Right ventricle myocardium superior (tissue), 1 donor: Measurements from ENCODE around the gene LTBP2. TPM values are rescaled to one million over a fixed set of nuclear protein-coding genes. Genes with fewer than 3 reads are reported as not detected.
"Not testable (repeated sequence)": the region's sequence is repeated elsewhere in the genome, so short reads cannot be mapped to it uniquely, and the experiment has no call there.

Experiments used
- ATAC-seq: fragments of 200-7000 bp; cut with Tn5 transposase; one replicate; pipeline ENCODE4 v1.9.1; 2020; ENCODE audit warnings: mild to moderate bottlenecking; ENCODE audit not compliant: poor library complexity
- DNase-seq: peaks from one replicate; pipeline ENCODE4 v3.0.0-alpha.2; 2020
- intact Hi-C: fragments of 100-400 bp; cut with DNase I; formaldehyde crosslinking; loops from one replicate; pipeline ENCODE4 v1.11.2; 2022
- total RNA-seq: library from RNA; stranded (reverse); fragmentation: NEBNext Ultra II Directional; extraction: Animal tissue kit (Norgen Biotek cat#: 25700); gene quantifications from one replicate; pipeline ENCODE4 v1.2.1, GENCODE V29; 2021
- donor health status: DM: no; HTN: yes; CAD: no; lungs with severe emphysema.

Gene LTBP2
- total RNA-seq, 1 donor from 2014 or later, result 11.9 TPM

DNA sequence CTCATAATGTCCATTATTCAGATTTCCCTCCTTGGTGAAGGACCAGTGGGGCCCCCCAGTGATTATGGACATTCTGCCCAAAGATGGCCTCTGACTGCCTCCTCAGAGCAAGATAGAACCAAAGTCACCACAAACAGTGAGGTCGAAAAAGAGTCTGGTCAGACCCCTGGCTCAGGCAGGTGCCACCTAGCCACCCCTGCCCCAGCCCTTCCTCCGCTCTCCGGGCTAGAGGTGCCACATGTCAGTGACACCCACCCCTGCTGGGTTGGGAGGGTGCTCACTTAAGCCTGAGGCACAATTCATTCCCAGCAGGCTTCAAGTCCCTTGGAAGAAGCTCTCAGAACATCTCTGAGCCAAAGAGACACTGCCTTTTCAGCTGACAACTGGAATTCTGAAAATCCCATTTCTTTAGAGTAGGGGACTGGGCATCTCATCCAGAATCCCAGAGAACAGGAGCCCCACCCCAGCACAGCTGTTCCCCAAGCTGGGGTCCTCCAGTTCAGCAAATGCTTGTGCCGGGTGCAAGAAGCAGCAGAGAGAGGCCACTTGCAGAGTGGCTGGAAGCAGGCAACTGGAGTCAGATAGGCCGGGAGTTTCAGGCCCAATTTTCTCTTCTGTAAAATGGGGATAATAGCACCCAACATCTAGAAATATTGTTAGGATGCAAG lies 68.1 kb downstream of the LTBP2 start:
- ATAC-seq (no peak), DNase-seq (no peak)
- intact Hi-C loops, result no loop called here

DNA sequence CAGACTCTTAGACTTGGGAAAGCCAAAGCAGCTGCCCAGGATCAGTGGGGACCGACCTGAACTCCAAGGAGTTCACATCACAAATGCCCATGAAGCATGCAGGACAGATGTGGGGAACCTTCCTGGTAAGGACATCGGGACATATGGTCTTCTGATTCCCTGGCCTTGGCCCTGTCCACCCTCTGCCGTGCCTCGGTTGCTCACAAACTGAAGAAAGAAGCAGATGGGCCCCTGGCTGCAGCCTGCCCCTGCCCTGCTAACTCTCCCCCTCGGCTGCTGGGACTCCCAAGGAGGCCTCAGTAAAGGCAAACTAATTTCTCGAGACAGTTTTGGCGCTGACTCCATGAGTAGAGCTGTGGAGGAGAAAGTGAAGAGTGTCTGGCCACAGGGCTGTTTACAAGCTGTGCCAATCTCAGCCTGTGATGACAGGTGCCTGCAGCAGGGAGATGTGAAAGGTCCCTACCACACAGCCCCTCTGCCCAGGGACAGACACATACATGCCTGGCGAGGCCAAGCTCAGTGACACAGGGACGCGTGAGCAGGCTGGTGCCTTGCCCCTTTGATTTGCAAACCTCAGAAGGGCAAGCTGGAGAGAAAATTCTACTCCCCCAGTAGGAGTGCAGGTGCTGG lies 69.9 kb downstream of the LTBP2 start:
- no peak for DNase-seq
- peak; percentile 61 for ATAC-seq
- intact Hi-C loops, result no loop called here

DNA sequence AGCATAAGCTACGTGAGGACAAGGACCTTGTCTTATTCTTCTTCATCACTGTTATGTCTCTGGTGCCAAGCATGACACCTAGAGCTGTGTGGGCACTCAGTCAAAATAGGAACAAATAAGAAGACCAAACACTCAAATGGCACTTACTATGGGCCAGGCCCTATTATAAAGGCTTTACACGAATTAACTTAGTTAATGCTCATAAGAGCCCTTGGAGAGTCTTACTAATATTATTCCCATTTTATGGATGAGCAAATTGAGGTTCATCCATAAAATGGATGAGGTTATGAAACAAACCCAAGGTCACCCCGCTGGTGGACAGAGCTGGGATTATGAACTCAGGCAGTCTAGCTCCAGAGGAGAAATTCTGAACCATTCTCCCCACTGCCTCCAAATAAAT lies 70.8 kb downstream of the LTBP2 start:
- ATAC-seq (no peak), DNase-seq (no peak)
- intact Hi-C loops, result no loop called here

DNA sequence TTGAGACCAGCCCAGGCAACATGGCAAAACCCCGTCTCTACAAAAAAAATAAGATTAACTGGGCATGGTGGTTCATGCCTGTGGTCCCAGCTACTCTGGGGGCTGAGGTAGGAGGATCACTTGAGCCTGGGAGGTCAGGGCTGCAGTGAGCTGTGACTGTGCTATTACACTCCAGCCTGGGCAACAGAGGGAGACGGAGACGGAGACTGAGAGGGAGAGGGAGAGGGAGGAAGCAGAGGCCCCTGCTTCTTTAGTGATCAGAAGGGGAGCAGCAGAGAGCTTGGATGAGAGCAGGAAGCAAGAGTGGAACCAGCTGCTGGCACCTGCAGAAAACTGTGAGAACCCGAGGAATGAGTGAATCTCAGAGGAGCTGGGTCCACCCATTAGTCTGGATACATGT lies 72.5 kb downstream of the LTBP2 start:
- ATAC-seq (no peak), DNase-seq (peak; percentile 18)

DNA sequence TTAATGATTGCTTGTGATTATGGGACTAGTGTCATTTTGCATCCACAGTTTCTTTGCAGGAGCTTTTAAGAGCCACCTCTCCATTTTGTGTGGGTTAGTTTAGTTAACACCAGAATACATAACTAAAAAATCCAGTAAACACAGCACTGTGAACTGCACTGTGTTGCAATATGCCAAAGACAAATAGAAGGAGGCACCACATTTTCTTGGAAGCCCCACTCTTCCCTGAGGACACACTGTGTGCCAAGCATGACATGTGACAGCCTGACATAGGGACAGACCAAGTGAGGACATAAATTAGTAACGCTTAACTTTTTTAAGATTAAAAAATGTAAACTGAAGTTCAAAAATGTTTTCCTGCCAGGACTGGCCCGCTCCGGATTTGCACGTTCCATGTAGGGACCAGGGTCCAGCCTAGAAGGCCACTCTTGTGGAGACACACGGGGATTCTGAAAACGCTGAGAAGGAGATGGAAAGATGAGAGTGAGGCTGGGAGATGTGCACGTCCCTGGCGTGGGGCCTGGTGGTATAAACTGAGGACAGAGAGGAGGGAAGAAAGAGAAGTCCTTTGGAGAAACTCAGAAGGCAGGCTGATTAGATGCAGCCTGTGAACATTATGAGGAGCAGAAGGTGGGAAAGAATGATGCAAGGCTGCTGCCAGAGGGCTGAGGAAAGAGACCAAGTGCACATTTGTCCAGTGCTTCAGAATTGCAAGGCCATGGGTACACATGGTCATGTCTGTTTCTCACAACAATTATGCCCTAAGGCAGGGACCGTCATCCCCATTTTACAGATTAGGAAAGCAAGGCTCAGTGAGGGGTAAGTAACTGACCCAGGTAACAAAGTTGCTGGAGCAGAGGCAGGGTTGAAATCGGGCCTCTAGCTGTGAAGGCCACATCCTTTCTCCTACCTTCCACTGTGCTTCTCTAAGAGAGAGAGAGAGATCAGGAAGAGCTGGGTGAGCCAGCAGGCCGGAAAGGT lies 73.3 kb downstream of the LTBP2 start:
- no peak for ATAC-seq
- intact Hi-C loops, result no loop called here
- DNase-seq, result peak; percentile 36

More for the DNA sequence above, 72.5 kb downstream of the LTBP2 start:
- intact Hi-C loops, result no loop called here

DNA sequence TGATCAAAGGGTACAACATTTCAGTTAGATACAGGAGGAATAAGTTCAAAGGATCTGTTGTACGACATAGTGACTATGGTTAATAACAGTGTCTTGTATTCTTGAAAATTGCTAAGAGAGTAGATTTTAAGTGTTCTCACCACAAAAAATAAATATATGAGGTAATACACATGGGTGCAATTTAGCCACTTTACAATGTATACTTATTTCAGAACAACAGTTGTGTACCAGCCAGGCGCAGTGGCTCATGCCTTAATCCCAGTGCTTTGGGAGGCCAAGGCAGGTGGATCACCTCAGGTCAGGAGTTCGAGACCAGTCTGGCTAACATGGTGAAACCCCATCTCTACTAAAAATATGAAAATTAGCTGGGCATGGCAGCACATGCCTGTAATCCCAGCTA lies 75.7 kb downstream of the LTBP2 start:
- intact Hi-C loops, ATAC-seq: not testable (repeated sequence)
- peak; percentile 6 for DNase-seq

DNA sequence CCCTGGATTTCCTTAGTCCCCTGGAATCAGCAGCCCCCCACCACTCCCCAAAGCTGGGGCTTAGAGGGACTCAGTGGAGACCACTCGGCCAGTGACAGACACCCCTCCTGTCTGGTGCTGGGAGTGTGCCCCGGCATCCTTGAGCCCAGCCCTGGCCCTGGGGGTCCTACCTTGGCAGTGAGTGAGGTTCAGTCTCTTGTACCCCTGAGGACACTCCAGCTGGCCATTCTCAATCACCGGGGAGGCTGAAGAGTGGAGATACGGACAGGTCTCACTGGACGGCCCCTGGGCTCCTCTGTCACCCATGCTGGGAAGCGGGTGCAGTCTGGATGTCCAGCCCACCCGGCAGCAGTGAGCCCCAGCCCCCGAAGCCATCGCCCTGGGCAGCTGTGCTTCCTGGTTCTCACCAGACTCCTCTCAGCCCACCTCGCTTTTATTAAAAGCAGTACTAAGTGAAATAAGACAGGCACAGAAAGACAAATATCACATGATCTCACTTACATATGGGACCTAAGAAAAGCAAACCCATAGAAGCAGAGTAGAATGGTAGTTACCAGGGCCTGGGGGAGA lies 76.2 kb downstream of the LTBP2 start:
- intact Hi-C loops, result no loop called here
- ATAC-seq, result no peak
- peak; percentile 28 for DNase-seq

DNA sequence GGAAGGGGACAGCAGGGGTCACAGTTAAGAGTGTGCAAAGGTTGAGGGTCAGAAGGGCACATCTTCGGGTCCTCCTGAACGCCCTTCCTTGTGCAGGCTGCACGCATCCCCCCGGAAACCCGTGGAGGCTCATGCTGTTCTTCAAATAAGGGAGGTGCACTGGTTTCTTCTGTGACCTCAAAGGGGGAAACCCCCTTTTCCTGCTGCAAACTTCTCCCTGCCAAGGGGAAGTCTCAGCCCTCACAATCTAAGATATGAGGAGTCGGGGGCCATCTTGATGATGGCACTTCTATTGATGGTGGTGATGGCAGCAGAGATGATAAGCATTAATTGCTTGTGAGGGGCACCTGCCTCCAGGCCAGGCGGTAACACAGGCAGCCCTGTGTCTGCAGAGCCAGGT lies 78.5 kb downstream of the LTBP2 start:
- intact Hi-C loops, result no loop called here
- DNase-seq (peak; percentile 6), ATAC-seq (no peak)

DNA sequence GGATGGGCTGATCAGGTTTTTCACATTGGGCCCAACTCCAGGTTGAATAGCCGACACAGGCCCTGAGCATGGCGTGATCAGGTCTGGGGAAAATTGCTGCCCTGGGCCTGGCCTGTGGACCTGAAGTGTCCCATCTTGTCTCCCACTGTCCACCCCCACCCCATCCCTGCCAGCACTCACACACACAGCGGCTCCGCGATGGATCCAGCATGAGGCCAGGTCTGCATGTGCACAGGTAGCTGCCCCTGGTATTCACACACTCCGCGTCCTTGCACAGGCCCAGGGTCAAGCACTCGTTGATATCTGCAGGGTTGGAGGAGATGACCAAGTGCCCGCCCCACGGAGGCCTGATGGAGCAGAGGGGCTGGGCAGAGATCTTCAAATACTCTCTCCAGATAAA lies 79.8 kb downstream of the LTBP2 start:
- DNase-seq, result peak; percentile 13
- intact Hi-C loops, result no loop called here
- ATAC-seq, result no peak

DNA sequence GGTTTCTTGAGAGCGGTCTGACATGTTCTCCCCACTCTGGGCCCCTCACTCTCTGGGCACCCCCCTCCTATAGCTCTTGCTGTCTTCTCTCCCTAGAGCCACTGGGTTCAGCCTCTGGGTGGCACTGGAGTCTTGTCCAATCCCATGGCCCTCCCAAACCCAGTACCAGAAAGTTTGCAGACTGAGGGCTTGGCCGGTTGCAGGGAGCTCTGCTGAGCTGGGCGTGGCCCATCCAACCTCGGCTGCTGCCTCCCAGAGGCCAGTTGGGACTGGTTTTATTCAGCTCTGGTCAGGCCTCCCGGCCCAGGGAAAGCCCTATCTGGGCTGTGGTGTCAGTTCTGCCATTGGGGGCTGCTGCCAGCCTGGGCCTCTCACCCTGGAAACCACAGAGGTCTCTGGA lies 80.6 kb downstream of the LTBP2 start:
- DNase-seq (peak; percentile 55), ATAC-seq (peak; percentile 72)
- intact Hi-C loops, result no loop called here

DNA sequence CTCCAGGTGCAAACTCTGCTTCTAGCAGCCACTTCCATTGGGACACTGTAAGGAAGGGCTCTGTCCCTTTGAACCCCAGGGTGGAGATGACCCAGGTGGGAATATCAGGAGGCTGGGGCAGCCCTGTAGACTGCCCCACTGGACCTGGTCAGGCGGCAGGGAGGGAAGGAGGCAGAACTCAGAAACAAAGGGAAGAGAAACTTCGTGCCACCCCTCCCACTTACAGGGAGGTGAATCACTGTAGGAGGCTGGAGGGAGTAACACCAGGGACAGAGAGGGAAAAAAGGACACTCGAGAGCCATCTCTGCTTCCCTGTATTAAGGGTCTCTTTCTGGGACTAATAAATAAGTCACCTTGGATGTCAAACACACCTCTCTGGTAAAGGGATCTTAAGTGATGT lies 81.0 kb downstream of the LTBP2 start:
- ATAC-seq, result no peak
- intact Hi-C loops, result no loop called here
- DNase-seq, result no peak

DNA sequence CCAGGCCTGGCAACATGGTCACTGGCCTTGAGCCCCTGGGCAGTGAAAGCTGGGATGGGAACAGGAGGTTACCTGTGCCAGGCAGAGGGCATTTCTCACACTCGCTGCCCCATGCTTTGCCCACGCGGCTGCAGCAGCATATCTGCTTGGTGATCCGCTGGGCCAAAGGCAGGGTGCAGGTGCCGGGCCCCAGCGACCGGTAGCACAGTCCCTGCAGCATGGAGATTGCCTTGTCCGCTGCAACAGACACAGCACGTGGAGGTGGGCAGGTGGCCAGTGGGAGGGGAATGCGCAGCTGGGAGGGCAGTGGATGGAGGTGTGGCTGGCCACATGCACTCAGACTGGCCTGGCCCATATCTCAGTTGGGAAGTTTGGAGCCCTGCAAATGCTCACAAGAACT lies 83.2 kb downstream of the LTBP2 start:
- ATAC-seq (no peak), DNase-seq (peak; percentile 3)
- intact Hi-C loops, result no loop called here

DNA sequence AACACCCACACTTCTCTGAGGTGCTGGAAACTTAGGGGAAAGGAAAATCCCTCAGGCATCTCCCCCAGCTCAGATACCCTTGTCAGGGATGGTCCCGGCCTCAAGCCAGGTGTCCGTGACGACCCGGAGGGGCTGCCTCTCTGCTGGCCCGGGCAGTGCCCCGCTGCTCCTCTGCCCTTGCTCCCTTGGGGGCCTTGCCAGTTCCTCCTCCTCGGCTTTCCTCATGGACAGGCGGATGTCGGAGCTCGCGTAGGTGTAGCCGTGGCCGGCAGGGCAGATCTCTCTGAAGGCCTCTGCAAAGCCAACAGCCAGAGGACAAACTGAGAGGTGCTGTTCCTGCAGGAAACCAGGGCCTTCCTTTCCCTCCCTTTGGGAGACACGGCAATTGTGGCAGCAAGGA lies 83.6 kb downstream of the LTBP2 start:
- DNase-seq, result peak; percentile 36
- intact Hi-C loops, result no loop called here
- no peak for ATAC-seq

DNA sequence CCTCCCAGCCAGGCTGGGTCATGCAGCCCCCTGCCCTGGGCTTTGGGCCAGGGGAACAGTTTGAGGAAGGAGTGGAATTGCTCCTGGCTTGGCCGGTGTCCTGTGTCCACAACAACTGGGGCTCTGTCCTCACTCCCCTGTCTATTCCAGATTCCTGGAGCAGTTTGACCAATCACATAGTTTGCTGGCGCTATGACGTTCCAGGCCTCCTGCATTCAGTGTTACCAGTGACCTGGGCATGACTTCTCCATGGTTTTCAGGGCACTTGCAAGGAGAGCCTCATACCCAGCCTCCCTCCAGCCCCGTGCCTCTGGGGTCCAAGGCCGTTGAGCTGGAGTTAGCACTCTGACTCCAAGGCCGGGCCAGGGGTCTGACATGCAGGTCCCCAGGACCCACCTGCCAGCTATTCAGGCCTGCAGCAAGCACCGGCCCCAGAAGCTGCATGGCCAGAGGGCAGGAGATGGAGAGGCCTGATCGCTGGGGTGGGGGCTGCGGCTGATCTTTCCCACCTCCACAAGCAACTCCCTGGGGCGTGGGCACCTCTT lies 84.2 kb downstream of the LTBP2 start:
- DNase-seq (peak; percentile 21), ATAC-seq (no peak)
- intact Hi-C loops, result no loop called here

DNA sequence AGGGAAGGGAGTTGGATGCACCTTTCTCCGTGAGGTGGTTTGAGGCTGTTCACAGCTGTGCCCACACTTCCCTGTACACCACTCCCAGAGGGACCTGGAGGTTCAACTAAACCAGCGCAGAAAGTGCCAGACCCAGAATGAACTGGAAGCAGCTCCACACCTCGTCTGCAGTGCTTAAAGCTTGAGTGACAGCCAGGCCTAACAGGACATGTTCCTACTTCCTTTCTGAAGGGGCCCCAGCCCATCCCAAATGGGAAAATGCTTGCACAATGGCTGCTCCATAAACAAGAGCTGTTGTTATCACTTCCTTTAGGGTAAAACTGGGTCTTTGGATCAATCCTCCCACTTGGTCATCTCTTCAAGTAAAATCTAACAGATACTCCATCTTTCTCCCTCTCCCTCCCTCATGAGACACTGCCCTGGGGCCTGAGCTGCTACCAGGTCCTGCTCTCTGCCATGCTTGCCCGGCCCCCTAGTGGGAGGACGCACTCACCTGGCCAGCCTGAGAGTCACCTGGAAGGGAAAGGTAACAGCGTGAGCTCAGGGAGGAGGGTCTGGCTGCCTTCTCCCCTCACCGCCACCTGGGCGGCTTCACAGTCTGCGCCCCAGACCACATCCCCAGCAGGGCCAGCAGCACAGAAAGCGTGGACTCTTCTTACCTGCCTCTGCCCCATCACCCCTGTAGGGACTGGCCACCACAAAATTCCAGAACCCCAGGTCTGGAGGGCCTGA lies 85.0 kb downstream of the LTBP2 start:
- DNase-seq (peak; percentile 24), ATAC-seq (no peak)
- intact Hi-C loops, result no loop called here

DNA sequence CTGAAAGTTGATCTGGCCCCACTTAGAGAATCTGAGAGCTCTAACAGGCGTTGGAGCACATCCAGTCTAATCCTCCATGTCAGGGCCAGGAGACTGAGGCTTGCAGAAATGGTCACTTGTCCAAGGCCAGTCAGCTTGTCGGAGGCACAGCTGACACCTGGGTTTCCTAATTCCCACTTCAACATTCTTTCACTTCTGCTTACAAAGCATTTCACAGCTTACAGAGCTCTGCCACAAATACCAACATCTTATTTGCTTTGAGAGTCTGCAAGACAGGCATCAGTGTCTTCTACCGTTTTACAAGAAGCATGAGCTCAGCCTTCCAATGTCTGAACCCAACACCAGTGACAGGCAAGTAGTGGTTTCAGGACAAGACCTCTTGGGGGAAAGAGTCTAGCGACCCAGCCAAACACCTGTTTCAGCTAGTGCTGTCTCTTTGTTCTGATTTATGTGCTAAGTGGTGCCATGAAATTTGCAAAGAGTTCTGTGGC lies 86.6 kb downstream of the LTBP2 start:
- DNase-seq, result peak; percentile 34
- ATAC-seq, result no peak
- intact Hi-C loops, result no loop called here

DNA sequence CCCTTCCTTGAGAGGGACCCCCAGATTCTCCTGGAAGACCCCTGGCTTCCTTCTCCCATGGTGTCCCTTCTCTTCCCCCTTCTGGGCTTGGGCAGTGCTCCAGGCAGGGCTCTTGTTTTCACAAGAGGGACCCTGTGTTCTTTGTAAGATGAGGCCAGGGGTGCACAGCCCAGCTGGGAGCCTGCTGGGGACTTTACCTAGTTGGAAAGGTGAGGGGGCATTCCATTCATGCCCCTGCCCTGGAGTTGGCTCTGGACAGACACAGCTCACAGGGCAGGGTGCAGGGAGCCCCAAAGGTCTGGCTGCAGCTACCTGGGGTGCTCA lies 87.3 kb downstream of the LTBP2 start:
- intact Hi-C loops, result no loop called here
- ATAC-seq (no peak), DNase-seq (no peak)

DNA sequence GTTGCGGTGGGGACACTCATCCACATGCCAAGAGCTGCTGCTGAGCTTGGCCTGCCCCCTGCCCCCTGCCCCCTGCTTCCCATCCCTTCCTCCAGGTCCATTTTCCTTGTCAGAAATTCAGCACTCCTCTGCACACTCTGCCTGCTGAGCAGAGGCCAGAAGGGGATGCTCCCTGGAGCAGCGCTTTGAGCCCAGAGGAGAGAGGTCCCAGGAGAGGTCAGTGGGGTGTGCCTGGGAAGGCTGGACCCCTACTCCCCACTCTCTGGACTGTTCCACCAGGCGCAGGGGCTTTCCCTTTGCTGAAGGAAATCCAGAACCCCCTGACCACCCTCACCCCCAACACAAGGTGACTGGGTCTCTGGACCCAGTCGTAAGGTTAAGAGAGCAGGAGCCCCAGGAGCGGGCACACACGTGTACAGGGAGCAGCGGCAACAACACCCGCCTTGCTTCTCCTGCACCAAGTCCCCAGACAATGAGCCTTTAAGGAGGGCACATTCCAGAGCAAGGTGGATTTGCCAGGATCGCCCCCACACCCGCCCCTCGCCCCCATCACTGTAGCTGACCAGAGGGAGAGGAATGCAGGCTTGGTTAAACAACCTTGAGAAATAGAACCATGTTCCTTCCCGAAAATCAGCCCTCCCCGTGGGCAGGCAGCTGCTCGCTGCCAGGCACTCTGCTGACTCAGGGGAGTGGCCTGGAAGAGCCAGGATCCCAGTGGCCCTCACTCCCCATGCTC lies 87.8 kb downstream of the LTBP2 start:
- DNase-seq (peak; percentile 38), ATAC-seq (peak; percentile 29)

More for the DNA sequence above, 87.8 kb downstream of the LTBP2 start:
- intact Hi-C loops, result no loop called here
